Middle frontal gyrus (tissue), 1 donor: ENCODE data around the gene ITGA1.
A peak's percentile ranks its signal among the peaks of the same experiment; 100 is the strongest.

ENCODE experiments used
- DNase-seq: peaks from one replicate; pipeline ENCODE4 v3.0.0-alpha.2; 2015; ENCODE audit warnings: low spot score; ENCODE audit errors: extremely low spot score

Gene ITGA1

DNA sequence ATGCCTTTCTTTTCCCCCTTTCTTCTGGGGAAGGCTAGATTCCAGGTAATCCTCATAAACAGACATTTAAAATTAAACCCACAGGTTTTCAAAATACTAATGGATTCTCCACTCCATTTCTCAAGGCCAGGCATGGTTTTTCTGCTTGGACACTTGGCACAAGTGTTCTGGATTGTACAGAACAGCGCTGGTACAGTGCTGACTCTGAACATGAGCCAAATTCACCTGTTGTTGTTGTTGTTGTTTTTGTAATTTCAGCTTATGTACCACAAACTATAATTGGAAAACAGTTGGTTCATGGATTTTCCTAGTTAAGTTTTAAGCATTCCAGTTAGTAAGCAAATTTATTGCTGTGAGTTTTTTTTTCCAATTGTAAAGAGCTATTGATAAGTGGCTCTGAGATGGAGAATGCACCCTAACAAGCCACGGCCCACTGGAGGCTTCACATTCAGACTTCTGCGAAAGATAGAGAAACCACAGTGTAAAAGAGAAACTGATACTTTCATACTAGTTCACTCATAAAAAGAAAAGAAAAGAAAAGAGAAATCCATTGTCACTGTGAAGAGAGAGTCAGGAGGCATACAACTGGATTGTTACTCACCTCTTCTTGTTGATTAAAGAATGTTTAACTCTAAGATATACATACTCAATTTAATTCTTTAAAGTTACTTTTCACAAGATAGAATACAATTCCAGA lies 16.2 kb upstream of the ITGA1 start:
- no peak for DNase-seq

DNA sequence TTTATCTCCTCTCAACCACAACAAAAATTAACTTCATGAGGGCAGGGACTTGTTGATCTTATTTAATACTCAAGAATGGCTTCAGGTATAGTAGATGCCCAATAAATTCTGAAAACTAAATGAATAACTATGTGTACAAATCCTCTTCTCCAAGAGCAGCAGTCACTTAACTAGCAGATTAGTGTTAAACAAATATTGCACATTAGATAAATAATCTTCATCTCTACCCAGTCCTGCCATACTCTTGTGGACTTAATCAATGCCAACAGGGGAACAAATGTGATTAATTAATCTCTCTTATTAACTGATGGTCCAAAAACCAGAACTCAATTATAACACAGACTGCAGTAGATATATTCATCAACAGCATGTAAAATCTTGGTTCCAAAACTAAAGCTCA lies 15.0 kb upstream of the ITGA1 start:
- DNase-seq = no peak

DNA sequence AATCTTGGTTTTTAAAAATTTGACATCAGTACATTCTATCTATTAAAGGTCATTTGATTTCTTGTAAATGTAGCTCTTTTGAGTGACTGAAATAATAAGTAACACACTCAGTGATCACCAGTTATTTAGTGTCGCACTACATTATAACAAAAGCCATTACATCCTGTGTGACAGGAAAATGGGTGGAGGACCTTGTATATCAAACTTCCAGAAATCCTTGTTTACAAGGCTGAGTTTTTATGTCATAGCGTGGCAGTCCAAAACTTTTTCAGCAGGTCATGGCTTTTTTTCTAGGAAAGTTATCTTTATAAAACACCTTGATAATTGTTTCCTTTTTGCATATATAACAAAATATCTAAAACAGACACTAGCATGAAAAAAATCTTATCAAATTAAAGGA lies 14.4 kb upstream of the ITGA1 start:
- no peak for DNase-seq

DNA sequence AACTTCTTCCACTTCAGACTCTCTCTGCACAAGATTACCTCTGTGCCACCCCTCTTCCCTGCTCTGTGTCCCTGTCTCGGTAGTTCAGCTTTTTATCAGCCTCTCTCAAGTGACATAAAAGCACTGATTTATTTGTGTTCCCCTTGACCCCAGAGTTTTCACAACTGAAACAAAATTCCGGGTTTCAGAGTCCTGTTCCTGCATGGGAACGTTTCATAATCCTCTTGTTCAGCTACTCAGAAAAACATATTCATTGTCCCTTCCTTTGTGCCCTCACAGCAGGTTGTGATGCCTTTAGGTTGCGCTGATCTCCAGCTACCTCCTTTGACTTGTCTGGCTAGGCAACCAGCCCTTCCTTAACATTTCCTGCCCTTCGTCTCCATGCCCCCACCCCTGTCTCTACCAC lies 13.7 kb upstream of the ITGA1 start:
- no peak for DNase-seq

DNA sequence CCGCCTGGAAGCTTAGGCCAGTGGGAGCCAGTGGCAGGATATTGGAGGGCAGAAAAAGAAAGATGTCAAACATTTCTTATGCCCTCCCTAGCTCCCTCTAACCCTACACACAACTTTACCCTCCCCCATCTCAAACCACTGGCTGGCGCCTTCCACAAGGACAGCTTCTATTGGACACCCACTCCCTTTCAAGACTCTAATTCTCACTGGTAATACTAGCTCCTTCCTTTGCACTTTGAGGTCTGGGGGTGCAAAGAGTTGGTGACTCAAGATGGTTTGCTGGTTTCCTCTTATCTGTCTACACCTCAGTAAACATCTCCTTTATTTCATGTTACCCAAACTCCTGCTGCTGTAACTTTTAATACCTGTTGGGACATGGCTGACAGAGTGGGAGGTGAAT lies 11.6 kb upstream of the ITGA1 start:
- no peak for DNase-seq

DNA sequence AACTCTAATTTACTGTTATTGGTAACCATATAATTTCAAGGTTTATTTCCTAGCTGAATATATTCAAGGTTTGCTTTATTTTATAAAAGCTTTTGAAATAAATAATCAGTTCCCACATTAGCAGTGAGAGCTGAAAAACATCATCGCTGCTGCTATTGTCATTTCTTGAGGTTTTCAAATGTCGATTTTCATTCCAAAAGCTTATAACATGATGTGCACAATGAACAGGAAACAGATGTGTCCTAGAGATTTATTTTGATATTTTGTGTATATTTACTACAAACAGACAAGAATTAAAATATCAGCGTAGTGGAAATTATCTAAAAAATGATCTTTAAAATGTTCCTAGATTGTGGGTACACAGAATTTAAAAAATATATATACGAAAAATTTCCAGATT lies 10.5 kb upstream of the ITGA1 start:
- DNase-seq = no peak

DNA sequence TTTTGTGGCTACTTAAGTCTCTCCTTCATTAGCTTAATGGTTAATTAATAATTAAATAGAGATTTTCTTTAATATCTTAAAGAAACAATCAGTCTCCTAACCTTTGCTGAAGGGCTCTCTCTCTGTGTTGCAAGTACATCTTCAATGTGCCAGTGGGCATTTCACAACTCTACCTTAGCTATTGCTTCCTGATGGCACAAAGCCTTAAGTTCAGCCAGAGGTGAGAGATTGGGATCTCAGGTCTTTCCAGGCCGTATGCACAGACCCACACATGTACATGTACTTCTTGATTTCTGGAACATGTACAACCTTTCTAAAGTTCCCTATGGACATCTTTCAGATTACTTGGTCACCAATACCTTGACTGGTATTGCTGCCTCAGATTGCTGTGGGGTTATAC lies 8.9 kb upstream of the ITGA1 start:
- DNase-seq = no peak

DNA sequence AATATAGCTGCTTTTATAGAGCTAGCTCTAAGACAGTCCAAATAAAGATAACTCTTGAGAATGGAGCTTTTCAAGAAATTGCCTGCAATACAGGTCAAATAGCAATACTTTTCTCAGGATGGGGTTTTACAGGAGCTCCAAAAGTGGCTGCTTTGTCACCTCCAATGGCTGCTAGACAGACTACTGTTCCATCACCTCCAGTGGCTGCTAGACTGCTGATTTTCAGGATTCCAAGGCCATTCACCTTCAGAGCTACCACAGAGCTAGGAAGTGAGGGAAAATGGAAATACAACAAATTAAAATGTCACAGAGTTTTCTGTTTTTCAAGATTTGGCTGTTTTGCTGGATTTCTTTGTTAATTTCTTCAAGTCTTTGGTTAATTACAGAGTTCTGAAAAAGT lies 8.5 kb upstream of the ITGA1 start:
- no peak for DNase-seq

DNA sequence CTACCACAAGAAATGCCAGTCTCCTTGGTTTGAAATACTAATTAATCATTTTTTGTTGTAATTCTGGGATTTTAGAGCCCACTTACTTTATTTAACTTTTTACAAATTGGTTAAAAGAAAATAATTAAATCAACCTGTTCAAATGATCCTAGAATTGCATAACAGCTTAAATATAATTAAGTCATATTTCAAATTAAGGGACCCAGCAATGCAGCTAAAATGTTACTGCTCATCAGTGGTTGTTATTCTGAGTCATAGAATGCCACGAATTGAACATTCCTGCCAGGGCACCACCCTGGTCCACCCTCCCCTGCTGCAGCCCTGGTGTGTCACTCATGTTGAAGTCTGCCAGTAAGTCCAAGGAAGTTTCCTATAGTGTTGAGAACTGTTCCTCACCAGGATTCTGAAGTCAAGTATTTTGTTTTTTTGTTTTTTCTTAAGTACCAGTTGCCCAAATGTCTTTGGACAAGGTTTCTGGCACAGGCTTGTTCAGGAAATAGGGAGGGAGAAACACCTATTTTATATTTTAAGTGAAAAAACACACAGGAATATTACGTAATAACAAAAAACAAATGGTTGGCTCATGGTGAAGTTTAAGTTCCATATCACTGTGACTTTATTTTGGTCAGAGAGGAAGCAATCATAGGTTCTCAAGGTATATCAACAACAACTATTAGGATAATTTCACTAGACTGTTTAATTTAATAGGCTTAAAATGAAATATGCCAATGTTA lies 4.3 kb upstream of the ITGA1 start:
- no peak for DNase-seq

DNA sequence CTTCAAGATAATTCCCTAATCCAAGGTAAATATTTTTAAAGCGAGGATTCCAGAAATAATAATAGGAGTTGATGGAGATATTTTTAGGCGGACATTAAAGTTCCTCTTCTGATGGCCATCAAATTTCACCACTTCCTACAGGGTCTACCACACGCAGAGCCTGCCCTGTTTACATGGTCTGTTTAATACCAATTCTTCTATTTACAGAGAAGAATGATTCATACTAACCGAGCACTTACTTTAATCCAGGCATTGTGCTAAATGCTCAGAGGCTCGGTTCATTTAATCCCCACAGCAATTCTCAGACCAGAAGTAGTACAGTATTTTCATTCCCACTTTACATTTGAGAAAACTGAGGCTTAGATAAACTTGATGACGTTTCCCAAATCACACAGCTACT lies 3.0 kb upstream of the ITGA1 start:
- no peak for DNase-seq

DNA sequence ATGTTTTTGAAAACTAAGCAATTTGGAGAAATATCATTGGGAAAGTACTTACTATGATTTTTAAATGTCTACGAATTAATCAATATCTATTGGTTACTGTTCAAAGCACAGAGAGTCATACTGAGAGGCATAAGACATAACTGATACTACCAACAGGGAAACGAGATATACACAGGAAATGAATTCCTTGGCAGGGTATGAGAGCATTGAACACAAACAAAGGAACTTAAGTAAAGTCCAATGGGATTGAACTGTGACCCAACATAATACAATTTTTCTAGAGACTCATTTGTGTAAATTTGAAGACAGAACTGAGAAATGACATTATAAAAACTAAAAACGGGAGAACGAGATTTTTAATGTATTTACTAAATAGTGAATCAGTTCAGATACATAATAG lies 1.3 kb upstream of the ITGA1 start:
- no peak for DNase-seq

DNA sequence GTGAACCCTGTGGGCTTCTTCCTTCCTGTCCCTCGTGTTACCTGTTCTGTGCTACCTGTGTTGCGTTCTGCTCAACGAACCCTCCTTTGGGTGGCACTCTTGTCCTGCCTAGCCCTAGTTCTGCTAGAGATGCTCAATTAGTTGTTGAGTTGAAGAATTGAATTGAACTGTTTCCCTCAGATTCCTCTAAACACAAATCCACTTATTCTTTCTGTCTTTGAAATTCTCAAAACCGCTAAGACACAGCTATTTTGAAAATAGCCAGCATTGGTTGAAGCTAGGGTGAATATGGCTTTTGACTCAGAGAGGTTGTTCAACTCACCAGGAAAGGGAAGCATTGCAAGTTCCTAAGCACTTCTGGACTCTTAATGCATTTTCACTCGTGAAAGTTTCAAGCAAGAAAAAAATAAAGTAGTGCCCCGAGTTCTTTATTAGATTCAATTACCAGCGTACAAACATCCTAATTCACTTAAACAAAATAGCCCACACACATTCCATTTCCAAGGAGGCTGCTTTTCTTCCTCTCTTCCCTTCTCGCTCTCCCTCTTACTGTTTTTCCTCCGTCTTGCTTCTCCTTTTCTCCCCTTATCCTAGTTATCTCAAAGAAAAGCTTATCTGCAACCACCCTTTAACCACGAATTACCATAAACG lies 642 bp upstream of the ITGA1 start:
- DNase-seq = no peak

DNA sequence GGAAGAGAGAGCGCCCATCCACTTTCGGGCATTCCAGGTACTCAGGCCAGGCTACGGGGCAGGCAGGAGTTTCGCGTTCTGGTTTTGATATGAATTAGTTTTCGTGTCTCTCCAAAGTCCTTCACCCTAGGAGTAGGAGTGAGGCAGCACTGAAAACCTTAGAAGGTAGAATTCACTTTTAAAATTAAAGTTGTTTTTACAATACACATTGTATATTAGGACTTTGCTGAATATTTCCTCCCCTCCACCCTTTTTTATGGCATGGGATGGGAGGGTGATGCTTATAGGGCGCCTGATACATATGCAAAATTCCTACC lies 747 bp downstream of the ITGA1 start:
- no peak for DNase-seq

DNA sequence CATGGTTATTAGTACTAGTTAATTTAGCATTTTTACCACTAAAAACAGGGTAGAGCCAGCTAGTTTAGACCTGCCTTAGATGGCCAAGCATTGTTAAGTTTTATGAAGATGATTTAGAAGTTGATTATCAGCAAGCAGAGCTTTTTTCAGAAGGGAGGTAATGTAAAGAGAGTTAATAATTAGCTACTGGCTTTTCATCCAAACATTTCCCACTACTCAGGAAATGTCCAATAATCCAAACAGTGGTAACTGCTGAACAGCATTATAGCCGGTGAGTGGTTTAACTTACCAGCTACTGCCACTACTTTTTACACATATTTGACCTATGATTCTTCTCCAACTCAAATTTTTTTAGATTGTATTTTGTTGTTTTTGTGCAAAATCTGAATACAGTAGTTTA lies 1.7 kb downstream of the ITGA1 start:
- no peak for DNase-seq

DNA sequence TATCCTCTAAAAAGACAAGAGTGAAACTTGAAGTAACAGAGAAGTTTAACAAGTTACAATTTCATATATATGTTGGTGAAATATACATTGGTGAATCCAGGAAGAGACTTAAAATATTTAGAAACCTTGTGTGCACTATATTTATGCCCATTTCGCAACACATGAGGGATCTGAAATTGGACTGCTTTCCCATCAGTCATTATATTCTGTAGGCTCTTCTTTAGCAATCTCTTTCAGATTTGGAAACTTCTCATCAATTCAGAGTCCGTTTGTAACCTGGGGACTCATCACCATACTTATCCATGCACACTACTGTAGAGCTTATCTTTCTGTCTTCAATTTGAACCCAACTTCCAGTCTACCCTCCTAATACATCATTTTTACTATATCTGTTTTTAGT lies 2.1 kb downstream of the ITGA1 start:
- no peak for DNase-seq

DNA sequence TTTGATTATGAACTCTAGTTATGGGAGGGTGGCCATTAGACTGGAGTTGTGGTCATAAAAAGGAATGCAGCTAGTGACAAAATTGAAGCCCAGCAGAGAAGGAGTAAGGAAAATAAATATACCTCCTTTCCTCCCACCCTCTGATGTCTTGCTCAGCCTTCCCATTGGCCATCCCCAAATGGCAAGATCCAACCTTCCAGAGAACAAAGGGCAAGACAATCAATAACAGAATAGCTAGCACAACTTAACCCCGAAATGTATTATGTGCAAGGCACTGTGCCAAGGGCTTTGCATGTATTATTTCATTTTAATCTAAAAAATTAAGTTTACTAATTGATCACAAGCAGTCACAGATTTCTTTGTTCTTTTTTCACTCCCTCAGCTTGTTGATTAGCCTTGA lies 3.6 kb downstream of the ITGA1 start:
- no peak for DNase-seq

DNA sequence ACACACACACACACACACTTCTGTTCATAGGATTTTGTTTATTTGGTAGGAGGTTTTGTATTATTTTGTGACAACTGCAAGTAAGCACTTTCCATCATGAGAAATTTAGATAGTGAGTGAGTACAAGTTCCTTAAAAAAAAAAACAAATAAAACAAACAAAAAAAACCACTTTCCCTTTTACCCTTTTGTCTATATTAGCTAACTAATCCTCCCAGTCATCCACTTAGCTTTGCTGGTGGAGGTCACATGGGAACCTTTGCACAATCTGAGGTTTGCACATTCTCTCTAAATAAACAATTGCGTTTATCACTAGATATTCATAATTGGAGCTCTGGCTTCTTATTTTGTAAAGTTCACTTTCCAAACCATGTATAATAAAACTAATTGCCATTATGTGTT lies 6.8 kb downstream of the ITGA1 start:
- no peak for DNase-seq

DNA sequence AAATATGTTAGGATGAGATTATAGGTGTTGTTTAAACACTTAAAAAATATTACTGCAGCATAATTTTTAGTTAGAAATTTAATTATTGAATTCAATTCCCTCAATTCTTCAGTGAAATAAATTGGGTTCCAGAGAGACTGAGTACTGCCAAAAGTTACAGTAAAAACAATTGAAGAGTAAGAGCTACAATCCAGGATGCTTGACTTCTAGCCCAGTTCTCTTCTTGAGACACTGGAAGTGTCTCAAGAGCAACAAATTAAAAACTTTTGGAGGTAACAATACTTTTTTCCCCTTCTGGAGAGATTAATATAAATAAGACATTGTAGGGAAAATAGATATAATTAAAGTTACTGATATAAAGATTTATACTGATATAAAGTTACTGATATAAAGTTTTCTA lies 8.3 kb downstream of the ITGA1 start:
- DNase-seq = no peak

DNA sequence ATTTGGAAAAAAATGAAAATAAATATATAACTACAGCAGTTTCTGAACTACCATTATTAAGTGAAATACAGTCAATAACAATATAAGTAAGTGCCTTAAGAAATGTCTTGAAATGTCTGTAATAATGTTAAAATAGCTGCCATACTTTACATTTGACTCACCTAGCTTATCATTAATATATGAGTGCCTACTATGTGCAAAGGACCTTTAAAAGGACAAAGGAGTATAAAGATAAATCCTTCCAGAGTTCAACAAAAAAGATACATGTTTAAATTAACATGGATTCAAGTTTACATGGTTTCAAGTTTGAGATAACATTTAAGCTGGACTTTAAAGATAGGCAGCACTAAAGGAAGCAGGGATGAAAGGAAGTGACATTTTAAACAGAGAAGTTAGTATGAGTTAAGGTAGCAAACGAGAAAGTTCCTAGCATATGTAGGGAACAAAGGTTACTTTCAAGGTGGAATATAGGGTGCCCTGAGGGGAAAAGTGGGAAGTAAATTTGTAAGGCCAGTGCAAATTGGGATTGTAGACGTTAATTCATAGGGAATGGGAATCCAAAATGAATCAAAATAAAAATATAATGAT lies 8.9 kb downstream of the ITGA1 start:
- no peak for DNase-seq

DNA sequence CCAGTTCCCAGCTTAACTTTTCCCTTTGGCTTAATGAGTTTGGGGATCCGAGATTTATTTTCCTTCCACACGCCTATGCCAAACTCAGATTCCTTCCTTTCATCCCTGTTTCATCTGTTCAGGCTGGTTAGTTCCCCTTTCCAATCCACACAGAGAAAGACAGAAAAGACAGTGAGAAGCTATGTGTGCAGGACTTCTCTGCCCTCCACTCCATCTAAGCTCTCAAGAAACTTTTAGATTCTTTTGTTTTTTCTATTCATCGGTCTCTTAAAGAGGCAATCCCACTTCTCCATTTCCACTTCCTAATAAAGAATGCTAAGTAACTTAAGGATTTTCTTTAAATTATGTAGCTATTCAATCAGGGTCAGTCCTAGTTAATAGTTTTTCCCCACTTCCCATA lies 11.2 kb downstream of the ITGA1 start:
- DNase-seq = no peak

DNA sequence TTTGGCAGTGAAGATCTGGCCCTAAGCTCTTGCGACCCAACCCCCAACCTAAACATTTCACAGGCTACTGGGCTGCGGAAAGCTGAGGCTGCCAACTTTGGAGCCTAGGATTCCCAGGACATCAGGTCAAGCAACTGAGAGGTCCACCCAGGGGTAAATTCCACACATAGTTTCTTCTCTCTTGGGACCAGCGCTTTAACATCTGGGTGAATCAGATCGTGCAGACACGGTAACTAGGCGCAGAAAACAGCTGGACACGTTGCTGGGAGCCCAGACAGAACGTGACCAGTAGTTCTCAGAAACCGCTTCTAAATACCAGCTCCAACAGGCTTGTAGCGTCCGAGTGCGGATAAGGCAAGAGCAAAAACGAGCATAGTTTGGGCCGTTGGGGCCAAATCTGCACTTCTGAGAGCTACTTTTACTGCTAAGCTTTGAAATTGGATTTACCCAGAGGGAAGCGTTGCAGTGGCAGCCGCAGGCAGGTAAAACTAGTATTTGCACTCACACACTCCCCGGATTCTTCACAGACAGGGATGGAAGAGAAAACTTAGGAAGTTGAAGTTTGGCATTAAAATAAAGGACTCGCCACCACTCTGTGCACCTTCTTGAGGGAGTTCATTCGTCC lies 11.8 kb downstream of the ITGA1 start:
- DNase-seq = no peak

DNA sequence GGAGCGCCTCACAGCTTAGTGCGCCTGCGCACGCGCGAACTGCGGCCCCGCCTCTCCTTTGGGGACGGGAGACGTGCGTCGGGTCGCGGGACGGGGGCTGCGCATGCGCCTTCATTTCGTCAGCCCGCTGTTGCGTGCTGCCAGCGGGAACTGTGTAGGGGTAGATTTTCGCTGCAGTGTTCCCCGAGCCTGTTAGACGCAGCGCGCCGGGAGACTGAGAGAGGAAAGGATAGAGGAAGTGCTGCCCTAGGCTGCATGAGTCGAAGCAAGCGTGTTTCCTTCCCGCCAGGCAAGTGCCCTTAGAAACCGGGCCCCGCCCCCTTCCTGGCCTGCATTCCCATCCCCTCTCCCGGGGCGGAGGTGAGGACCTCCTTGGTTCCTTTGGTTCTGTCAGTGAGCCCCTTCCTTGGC lies 12.3 kb downstream of the ITGA1 start:
- DNase-seq = peak; percentile 93
